HUDEP-2 (cell line): Measurements from ENCODE around the gene TTLL8.

ENCODE experiments used
- DNase-seq, 76 experiments: peaks; one replicate each; lab custom pipeline; 2025; ENCODE audit not compliant: unreplicated experiment in 76 of 76; lab: John Stamatoyannopoulos, UW

TTLL8 gene

DNA sequence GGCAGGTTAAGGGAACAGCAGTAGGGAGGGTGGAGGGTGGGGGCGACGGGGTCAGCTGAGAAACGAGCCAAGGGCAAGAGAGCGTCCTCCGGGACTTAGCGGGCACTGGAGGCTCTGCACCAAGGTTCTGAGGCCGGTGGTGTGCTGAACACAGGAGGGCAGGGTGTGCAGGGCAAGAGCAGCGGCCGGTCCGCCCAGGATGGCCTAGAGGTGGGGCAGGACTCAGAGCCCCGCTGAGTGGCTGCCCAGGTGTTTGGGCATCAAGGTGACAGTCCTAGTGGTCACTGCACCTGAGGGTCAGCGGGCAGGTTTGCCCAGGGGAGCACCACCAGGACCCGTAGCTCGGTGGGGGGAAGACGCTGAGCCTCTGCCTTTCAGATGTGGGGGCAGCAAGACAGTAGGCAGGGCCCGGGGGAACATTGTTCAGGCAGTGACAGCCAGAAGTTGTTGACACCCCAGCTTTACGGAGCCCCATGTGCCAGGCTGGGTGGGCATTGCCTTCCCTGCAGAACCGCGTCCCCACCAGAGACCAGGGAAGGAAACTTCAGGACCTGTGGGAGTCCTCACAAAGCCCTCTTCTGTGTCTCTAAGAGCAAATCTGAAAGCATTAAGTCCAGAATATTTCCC lies 4.5 kb upstream of the TTLL8 start:
- no peak for DNase-seq

DNA sequence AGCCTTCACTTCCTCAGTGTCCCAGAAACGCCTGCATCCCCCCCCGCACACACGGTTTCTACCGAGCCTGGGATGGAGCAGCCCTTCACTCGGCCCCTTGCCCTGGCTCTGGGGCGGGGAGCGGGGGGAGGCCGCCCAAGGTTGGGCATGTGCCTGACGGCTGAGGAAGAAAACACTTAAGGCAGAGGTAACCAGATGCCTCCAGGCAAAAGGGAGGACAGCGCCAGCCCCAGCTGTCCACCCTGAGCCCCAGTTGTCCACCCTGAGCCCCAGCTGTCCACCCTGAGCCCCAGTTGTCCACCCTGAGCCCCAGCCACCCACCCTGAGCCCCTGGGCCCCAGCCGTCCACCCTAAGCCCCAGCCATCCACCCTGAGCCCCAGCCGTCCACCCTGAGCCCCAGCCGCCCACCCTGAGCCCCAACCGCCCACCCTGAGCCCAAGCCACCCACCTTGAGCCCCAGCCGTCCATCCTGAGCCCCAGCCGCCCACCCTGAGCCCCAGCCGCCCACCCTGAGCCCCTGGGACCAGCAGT lies 3.8 kb upstream of the TTLL8 start:
- no peak for DNase-seq

DNA sequence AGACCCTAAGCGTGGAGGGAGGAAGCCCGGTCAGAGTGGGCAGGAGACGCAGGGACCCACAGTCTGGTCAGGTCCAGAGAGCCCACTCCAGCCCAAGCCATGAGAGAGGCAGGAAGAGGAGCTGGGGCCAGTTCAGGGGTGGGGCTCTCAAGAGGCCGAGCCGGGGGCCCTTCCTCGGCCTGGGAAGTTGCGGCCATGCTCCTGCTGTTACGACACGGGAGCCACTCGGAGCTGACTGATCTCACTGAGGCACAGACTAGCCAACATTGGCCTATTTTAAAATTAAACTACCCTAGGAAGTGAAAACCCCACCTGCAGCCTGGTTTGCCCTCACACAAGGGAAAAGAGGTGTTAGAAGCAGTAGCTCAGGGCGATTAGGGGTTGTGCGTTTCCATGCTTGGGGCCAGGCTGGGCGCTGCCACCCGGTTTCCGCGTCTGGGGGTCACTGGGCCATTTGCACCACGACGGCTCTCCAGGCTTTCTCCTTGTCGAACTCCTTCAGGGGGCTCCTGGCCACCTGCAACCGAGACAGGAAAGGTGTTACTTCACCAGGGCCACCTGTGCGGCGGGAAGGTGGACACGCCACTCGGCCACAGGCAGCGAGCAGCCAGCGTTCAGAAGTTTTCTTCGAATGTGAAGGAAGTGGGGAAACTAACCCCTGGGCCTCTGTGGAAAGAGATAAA lies 3.2 kb upstream of the TTLL8 start:
- DNase-seq: no peak

DNA sequence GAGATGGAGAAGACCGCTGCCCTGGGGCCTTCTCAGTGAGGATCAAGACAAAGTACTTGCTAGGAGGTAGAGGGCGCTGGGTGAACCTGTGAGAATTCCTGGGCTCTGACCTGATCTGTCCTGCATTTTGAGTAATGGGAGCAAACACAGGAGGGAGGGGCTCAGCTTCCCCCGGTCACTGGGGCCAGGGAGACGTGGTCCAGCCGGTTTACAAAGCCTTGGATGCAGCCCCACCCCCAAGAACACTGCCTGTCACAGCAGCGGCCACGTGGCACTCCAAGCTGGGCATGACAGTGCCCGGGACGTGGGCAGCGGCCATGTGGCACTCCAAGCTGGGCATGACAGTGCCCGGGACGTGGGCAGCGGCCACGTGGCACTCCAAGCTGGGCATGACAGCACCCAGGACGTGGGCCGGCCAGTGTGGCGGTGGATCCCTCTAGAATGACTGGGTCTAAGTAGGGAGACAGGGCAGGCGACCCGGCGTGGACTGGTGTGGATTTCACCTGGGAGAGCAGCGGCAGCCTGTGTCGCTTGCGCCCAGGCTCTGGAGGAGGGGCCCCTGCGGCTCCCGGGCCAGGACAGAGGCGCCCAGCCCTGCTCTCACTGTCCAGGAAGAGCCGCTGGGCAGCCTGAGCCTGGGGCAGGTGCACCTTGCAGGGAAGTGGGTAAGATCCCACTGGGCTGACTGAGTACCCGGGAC lies 2.5 kb upstream of the TTLL8 start:
- DNase-seq: no peak

DNA sequence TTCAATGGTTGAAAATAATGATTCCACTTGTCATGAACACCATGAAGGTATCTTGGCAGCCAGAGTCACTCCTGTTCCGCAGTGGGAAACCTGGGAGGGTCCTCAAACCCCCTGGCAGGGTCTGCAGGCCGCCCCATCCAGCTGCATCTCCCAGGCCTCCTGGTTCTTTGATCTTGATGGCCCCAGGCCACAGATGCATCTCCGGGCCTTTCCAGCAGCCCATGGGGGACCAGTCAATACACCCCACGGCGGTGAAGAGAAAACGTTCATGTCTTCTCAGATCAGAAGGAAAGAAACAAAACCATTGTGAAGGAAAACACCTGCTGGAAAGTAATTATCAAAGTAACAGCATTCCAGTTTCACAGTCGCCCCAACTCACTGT lies 1.8 kb upstream of the TTLL8 start:
- no peak for DNase-seq

DNA sequence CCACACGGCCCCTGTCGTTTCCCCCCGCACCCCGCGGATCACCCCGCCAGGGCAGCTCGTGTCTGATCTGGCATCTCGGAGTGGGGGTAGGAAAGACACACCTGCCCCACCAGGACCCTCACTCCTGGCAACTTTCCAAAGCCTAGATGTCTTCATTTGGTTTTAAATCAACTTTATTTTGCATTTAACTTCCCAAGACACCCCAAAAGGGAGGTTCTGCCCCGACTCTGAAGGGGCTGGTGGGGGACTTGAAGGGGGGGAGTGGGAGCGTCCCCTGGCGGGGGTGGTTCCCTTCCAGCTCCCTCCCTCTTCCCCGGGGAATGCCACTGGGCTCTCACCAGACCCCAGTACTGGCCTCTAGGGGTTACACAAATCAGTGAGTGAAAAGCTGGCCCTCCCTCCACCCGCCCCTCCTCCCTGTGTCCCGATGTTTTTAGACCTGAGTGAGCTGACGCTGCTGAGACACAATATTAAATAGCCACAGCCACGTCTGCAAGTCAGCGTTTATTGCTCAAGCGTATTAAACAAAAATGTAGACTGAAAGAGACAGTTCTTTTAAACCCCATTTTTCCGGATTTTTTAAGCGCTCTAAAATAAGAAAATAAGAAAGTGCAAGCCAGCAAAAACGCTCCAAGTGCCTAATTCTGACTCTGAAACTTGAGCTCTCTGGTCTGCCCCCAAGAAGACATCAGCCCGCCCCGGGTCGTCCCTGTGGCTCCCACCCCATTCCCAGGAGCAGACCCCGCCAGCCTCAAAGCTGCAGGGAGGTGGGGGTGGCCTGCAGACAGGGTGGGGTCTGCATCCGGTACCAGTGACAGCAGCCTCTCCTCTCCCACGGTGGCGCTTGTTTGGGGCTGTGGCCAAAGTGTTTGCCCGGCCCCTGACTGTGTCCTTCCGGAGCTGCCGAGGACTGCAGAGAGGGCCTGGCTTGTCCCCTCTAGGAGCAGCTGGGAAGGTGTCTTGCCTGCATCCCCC lies 1.1 kb upstream of the TTLL8 start:
- DNase-seq: peak in 8 of 76 experiments; percentile 6 to 40 (median 20)

DNA sequence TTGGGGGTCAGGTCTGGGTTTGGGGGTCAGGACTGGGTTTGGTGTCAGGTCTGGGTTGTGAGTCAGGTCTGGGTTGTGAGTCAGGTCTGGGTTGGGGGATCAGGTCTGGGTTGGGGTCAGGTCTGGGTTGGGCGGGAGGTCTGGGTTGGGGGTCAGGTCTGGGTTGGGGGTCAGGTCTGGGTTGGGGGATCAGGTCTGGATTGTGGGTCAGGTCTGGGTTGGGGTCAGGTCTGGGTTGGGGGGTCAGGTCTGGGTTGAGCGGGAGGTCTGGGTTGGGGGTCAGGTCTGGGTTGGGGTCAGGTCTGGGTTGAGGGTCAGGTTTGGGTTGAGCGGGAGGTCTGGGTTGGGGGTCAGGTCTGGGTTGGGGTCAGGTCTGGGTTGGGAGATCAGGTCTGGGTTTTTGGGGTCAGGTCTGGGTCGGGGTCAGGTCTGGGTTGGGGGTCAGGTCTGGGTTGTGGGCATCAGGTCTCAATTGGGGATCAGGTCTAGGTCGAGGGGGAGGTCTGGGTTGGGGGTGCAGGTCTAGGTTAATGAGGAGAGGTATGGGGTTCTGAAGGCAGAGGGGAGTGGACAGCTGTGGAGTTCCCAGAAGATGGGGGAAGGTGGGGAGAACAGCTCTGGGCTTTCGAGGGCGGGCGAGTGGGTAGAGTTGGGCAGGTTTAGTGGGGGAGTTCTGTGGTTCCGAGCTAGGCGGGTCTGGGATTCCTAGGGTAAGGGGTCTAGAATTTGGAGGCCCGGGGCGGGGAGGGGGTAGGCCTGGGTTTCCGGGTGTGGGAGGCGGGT lies 629 bp downstream of the TTLL8 start:
- no peak for DNase-seq

DNA sequence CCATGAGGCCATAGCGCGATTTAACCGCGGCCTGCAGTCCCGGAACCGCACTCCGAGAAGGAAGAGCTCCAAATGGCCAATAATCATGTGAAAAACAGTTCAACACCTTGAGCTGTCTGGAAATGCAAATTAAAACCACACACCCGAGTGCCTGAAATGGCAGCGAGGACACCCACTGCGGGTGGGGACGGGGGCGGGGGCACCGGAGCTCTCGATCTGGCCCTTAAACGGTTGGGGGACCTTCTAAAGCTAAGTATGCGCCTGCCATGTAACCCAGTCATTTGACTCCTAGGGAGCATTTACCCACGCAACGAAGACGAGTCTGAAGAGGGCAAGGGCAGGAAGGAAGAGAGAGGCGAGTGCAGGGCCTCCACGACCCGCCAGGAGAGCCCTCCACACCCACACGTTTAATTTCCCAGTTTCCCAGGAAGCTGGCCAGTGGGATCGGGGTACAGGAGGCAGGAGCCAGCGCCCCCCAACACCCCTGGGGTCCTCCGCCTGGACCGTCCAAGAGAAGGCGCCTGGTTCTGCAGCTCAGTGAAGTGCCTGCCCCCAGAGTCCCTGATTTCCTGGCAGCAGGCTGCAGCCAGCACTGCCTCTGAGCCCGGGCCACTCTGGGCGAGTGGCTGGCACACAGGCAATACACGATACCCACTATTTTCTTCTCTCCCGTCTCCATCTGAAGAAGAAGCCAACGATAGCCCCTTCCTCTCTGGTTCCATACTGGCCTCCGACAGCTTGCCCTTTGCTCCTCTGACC lies 1.7 kb downstream of the TTLL8 start:
- DNase-seq: no peak

DNA sequence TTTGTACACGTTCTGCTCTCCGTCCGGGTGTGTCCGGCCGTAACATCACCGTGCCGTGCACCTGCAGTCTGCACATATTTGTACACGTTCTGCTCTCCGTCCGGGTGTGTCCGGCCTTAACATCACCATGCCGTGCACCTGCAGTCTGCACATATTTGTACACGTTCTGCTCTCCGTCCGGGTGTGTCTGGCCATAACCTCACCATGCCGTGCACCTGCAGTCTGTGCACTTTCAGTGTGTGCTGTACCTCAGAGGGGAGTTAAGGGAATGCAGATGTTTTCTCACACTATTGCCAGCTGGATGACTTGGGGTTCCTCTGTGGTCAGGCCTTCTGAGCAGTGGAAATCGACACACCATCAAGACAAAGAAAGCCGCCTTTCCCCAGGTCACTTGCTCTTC lies 4.2 kb downstream of the TTLL8 start:
- no peak for DNase-seq

DNA sequence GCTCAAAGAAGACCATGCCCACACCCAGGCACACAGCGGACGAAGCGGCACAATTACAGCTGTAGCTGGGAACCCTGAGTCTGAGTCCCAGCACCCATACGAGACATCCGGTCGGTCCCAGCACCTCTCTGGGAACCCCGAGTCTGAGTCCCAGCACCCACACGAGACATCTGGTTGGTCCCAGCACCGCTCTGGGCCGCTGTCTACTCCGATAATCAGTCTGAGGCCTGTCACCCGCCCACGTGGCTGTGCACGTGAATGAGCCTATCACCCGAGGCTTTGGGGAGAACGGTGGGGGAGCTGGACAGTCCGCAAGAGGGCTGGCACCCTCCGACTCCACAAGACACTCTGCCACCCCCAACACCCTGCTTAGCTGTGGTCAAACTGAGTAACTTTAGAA lies 6.2 kb downstream of the TTLL8 start:
- no peak for DNase-seq

DNA sequence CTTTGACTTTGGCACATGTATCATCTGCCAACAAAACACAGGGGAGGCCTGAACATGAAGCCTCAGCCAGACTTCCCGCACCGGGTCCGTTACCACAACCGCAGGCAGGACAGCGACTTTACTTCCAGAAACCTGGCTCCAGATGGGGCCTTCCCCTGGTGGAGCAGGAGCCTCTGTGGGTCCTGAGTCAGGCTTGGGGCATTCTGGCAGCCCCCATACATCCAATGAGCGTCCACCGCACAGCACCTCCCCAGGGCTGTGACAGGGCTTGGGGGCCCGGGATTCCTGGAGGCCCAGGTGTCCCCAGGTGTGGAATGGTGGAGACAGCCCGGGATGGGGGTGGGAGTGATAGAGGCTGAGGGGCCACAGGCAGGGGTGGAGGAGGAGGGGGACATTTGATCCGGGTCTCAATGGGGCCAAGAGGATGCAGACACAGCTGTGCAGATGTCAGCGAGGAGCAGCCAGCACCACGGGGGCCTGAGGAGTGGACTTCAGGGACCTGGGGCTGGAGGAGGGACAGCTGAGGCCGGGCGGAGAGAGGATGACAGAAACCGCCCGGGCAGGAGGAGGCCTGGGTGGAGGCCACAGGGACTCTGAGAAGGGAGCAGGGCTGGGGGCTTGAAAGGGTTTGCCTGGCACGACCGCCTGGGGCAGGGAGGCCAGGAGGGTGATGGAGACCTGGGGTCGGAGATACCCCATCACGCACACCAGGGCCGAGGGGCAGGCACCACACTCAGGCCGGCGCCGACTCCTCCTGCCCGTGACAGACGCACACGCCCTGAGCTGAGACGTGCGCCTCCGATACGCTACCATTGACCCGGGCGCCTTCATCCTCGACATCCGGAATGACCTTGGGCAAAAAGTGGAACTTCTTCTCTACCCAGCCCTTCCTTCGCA lies 8.6 kb downstream of the TTLL8 start:
- DNase-seq: no peak

DNA sequence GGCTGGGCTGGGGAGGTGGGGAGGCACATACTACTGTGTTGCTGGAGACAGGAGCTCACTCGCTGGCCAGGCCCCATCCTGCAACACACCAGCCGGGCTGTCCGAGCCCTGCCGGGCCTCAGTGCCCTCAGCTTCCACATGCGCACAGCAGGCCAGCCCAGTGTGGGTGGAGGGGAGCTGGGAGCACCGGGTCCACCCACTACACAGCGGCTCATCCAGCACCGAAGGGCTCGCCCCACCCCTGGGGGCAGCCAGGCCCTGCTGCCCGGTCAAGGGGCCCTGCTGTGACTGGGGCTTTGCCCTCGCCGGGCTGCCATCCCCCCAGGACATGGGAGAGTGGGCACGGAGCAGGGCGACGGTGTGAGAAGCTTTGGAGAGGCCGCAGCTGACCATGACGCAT lies 9.3 kb downstream of the TTLL8 start:
- DNase-seq: no peak

DNA sequence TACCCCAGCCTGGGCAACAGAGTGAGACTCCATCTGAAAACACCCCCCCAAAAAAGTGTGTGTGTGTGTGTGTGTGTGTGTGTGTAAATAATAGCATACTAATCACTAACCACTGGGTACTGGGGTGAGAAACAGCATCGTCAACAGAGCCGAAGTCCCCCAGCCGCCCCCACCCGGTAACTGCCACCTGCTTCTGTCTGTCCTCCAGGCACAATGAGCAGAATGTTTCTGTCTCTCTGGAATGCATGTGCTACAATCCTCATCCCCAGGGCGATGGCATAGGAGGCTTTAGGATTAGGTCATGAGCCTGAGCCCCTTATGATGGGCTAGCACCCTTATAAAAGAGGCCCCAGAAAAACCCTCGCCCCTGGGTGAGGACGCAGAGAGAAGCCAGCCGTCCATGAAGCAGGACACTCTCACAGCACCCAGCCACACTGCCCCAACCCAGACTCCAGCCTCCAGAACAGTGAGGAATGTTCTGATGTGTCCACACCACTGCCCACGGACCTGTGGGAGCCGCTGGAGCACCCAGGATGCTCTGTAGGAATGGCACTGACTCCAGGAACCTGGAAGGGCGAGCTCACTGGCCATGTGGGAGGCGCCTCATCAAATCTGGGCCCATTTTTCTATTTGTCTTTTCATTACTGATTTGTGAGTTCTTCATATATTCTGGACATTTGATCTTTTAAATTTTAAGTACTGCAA lies 9.9 kb downstream of the TTLL8 start:
- DNase-seq: no peak

DNA sequence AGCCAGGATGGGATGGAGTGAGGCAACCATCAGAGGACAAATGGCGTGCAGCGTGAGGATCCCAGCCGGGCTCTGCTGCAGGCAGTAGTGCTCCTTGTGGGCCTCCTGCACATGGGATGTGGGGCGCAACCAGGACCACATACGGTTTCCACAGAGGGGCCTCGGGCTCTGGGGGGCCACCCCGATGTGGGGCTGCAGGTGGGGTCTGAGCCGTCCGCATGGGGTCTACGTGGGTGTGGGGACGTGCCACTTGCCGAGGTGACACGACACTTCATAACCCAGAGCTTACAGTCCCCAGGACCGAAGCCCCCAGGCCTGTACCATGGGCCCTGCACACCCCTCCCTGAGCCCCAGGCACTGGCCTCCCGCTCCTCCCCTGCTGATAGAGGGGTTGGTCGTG lies 10.8 kb downstream of the TTLL8 start:
- DNase-seq: no peak

DNA sequence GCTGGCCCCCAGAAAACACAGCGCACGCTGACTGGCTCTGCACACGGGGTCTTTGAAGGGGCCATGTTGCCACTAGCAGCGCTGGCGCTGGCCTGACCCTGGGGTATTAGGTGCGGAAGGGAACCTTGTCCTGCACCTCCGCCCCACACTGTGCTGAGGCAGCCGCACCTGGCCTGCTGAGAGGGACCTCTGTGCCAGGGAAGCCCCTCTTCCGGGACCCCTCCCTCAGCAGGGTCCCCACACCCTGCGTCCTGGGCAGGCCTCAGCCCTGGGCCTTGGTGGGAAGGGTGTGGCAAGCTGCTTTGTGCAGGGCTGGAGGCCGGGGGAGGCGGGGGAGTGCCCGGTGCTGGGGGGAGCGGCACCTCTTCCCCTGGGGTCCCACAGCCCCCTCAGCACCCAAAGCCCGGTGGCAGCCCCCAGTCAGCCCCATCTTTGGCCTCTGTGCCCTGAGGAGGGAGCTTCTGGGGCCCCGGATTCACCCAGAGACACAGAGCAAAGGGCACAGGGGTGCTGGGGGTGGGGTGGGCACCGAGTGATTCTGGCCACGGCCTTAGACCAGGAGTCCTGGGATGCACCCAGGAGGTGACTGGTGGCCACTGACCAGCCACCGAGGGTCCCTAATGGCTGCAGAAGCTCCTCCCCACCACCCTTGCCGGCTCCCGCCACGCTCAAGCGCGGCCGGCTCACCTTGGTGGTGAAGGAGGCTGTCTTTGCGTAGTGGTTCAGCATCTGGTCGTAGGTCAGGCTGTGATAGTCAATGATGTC lies 11.4 kb downstream of the TTLL8 start:
- DNase-seq: no peak

DNA sequence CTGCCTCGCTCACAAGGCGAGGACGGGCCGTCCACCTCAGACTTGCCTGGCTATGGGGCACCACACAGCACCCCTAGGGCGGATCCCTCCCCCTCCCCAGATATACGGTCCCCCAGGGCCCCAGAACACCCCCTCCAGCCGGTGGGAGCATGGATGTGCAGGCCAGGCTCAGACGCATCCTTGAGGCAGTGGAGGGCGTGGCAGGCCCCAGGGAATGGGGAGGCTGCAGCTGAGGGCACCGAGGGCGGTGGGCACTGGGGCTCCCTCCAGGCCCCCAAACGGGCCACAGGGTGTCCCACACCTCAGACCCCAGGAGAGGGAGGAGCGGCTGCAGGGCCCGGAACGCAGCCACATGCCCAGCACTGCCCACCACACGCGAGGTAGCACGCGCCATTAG lies 12.1 kb downstream of the TTLL8 start:
- DNase-seq: no peak
